ENCODE data around the gene MTSS2. TPM values are rescaled to one million over a fixed set of nuclear protein-coding genes. Genes with fewer than 3 reads are reported as not detected.

MTSS2 gene
- polyA plus RNA-seq, 1 donor from 2014 or later = 20.4 TPM

DNA sequence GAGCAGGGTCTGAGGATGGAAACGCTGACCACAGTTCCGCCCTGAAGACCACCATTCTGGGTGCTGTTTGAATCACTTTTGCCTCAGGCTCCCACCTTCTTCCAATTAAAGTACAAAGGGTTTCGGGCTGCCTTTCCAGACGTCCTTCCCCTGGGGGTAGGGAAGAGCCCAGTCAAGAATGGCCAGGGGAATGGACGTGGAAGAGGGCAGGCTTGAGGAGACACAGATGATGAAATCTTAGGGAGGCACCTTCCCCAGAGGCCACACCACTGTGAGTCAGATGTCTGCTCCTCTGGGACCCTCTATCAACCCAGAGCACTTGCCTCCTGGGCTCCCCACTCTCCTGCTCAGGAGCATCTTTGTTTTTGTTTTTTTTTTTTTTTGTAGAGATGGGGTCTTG lies 27.5 kb upstream of the MTSS2 start:
- H4K20me1 ChIP-seq (ENCODE audit: insufficient read depth) = no peaks in the 10 kb centered on the region
- H3K79me2 ChIP-seq (replicated peaks; ENCODE audit: insufficient read depth, low read length) = no peaks in the 10 kb centered on the region
- H3F3A ChIP-seq (ENCODE audit: insufficient read depth, low read length, poor library complexity, severe bottlenecking) = no peaks in the 10 kb centered on the region
- no peak overlapping the region for H2AFZ ChIP-seq (ENCODE audit: low read depth, low read length)
- no peak overlapping the region for H3K27ac ChIP-seq (ENCODE audit: low read length)
- H3K4me3 ChIP-seq (ENCODE audit: low read length) = no peak overlapping the region
- no peak overlapping the region for H3K4me2 ChIP-seq (ENCODE audit: low read length)
- TF ChIP-seq EP300 (conservative IDR thresholded peaks at IDR 0.05; ENCODE audit: poor library complexity, severe bottlenecking) (no peak), TAF1 (IDR thresholded peaks at IDR 0.05; ENCODE audit: low read depth) (no peak), EZH2 (IDR thresholded peaks at IDR 0.05; ENCODE audit: borderline replicate concordance, insufficient read depth, low read length, poor library complexity, severe bottlenecking) (no peak), RAD21 (conservative IDR thresholded peaks at IDR 0.05) (no peak), SMC3 (conservative IDR thresholded peaks at IDR 0.05; ENCODE audit: poor library complexity) (no peak), POLR2AphosphoS5 (IDR thresholded peaks at IDR 0.05) (no peak), MXI1 (conservative IDR thresholded peaks at IDR 0.05; ENCODE audit: poor library complexity, severe bottlenecking) (no peak)
- TF ChIP-seq, protein P1, sequence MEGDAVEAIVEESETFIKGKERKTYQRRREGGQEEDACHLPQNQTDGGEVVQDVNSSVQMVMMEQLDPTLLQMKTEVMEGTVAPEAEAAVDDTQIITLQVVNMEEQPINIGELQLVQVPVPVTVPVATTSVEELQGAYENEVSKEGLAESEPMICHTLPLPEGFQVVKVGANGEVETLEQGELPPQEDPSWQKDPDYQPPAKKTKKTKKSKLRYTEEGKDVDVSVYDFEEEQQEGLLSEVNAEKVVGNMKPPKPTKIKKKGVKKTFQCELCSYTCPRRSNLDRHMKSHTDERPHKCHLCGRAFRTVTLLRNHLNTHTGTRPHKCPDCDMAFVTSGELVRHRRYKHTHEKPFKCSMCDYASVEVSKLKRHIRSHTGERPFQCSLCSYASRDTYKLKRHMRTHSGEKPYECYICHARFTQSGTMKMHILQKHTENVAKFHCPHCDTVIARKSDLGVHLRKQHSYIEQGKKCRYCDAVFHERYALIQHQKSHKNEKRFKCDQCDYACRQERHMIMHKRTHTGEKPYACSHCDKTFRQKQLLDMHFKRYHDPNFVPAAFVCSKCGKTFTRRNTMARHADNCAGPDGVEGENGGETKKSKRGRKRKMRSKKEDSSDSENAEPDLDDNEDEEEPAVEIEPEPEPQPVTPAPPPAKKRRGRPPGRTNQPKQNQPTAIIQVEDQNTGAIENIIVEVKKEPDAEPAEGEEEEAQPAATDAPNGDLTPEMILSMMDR (IDR thresholded peaks at IDR 0.05; ENCODE audit: poor library complexity, severe bottlenecking) = no peak
- TF ChIP-seq, protein P2, sequence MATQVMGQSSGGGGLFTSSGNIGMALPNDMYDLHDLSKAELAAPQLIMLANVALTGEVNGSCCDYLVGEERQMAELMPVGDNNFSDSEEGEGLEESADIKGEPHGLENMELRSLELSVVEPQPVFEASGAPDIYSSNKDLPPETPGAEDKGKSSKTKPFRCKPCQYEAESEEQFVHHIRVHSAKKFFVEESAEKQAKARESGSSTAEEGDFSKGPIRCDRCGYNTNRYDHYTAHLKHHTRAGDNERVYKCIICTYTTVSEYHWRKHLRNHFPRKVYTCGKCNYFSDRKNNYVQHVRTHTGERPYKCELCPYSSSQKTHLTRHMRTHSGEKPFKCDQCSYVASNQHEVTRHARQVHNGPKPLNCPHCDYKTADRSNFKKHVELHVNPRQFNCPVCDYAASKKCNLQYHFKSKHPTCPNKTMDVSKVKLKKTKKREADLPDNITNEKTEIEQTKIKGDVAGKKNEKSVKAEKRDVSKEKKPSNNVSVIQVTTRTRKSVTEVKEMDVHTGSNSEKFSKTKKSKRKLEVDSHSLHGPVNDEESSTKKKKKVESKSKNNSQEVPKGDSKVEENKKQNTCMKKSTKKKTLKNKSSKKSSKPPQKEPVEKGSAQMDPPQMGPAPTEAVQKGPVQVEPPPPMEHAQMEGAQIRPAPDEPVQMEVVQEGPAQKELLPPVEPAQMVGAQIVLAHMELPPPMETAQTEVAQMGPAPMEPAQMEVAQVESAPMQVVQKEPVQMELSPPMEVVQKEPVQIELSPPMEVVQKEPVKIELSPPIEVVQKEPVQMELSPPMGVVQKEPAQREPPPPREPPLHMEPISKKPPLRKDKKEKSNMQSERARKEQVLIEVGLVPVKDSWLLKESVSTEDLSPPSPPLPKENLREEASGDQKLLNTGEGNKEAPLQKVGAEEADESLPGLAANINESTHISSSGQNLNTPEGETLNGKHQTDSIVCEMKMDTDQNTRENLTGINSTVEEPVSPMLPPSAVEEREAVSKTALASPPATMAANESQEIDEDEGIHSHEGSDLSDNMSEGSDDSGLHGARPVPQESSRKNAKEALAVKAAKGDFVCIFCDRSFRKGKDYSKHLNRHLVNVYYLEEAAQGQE (IDR thresholded peaks at IDR 0.05; ENCODE audit: borderline replicate concordance) = no peak
- H3K9me2 ChIP-seq (ENCODE audit: insufficient read depth, low read length) = no peaks in the 10 kb centered on the region
- no peaks in the 10 kb centered on the region for H3K36me3 ChIP-seq (ENCODE audit: insufficient read depth, low read length)
- H3K9me3 ChIP-seq (ENCODE audit: low read length) = no peaks in the 10 kb centered on the region
- no peaks in the 10 kb centered on the region for H3K27me3 ChIP-seq (ENCODE audit: insufficient read depth, low read depth, low read length)
- H3K9ac ChIP-seq (ENCODE audit: low read length) = no peak overlapping the region

GRCh38 chr16:70712942-70713341 lies 27.1 kb upstream of the MTSS2 start:
- H3K9me2 ChIP-seq (ENCODE audit: insufficient read depth, low read length) = no peaks in the 10 kb centered on the region
- no peak for TF ChIP-seq RAD21 (conservative IDR thresholded peaks at IDR 0.05)
- TF ChIP-seq POLR2AphosphoS5 (IDR thresholded peaks at IDR 0.05) = no peak
- no peak for TF ChIP-seq TAF1 (IDR thresholded peaks at IDR 0.05; ENCODE audit: low read depth)
- TF ChIP-seq SMC3 (conservative IDR thresholded peaks at IDR 0.05; ENCODE audit: poor library complexity) = no peak
- TF ChIP-seq, protein P2 (IDR thresholded peaks at IDR 0.05; ENCODE audit: borderline replicate concordance) = no peak
- TF ChIP-seq, protein P1 (IDR thresholded peaks at IDR 0.05; ENCODE audit: poor library complexity, severe bottlenecking) = no peak
- TF ChIP-seq EP300 (conservative IDR thresholded peaks at IDR 0.05; ENCODE audit: poor library complexity, severe bottlenecking) = no peak
- no peak for TF ChIP-seq MXI1 (conservative IDR thresholded peaks at IDR 0.05; ENCODE audit: poor library complexity, severe bottlenecking)
- TF ChIP-seq EZH2 (IDR thresholded peaks at IDR 0.05; ENCODE audit: borderline replicate concordance, insufficient read depth, low read length, poor library complexity, severe bottlenecking) = no peak
- H3K27ac ChIP-seq (ENCODE audit: low read length) = no peak overlapping the region
- H3K4me2 ChIP-seq (ENCODE audit: low read length) = no peak overlapping the region
- H4K20me1 ChIP-seq (ENCODE audit: insufficient read depth) = no peaks in the 10 kb centered on the region
- no peaks in the 10 kb centered on the region for H3K36me3 ChIP-seq (ENCODE audit: insufficient read depth, low read length)
- H3K9me3 ChIP-seq (ENCODE audit: low read length) = no peaks in the 10 kb centered on the region
- no peaks in the 10 kb centered on the region for H3F3A ChIP-seq (ENCODE audit: insufficient read depth, low read length, poor library complexity, severe bottlenecking)
- no peak overlapping the region for H3K9ac ChIP-seq (ENCODE audit: low read length)
- H3K79me2 ChIP-seq (replicated peaks; ENCODE audit: insufficient read depth, low read length) = no peaks in the 10 kb centered on the region
- no peaks in the 10 kb centered on the region for H3K27me3 ChIP-seq (ENCODE audit: insufficient read depth, low read depth, low read length)
- H2AFZ ChIP-seq (ENCODE audit: low read depth, low read length) = no peak overlapping the region
- no peak overlapping the region for H3K4me3 ChIP-seq (ENCODE audit: low read length)
